Measurements from ENCODE around the gene FOXL3.

- TF ChIP-seq POLR2A (IDR thresholded peaks at IDR 0.05) (no peak), CTCF (IDR thresholded peaks at IDR 0.05) (no peak)
These were observed 10.1 kb downstream of the FOXL3 start for GRCh38 chr7:300048-300447.

Measured in right lobe of liver (tissue), 4 donors.